Measurements from ENCODE around the gene NLGN4X. TPM values are rescaled to one million over a fixed set of nuclear protein-coding genes. Genes with fewer than 3 reads are reported as not detected.

Gene NLGN4X
- total RNA-seq, 4 donors from 2014 or later, result 1.7 to 8.2 (median 4.8) TPM

- no peak for DNase-seq (ENCODE audit: extremely low spot score)
- Histone ChIP-seq H3K27me3 (no peaks in the 10 kb centered on the region), H3K36me3 (no peaks in the 10 kb centered on the region), H3K4me3 (no peak overlapping the region), H3K4me1 (no peaks in the 10 kb centered on the region), H3K27ac (replicated peaks in 1 of 4) (no peak overlapping the region), H3K9me3 (no peaks in the 10 kb centered on the region)
- WGBS, result 81% methylated on average over 4 of the region's 4 CpGs
- intact Hi-C loops (cut with DNase I), result no loop called here
- TF ChIP-seq POLR2A (IDR thresholded peaks at IDR 0.05; ENCODE audit: low read depth), result no peak
- TF ChIP-seq POLR2AphosphoS5 (IDR thresholded peaks at IDR 0.05), result no peak
- no peak for TF ChIP-seq CTCF (IDR thresholded peaks at IDR 0.05)
- TF ChIP-seq EP300 (IDR thresholded peaks at IDR 0.05), result no peak
These were observed 209.6 kb downstream of the NLGN4X start for GRCh38 chrX:6019076-6019475.

GRCh38 chrX:6015423-6015822 is 213.2 kb downstream of the NLGN4X start:
- 79% methylated on average over 5 of the region's 5 CpGs for WGBS
- Histone ChIP-seq H3K27me3 (no peaks in the 10 kb centered on the region), H3K4me1 (no peaks in the 10 kb centered on the region), H3K36me3 (no peaks in the 10 kb centered on the region), H3K27ac (replicated peaks in 1 of 4) (no peak overlapping the region), H3K4me3 (no peak overlapping the region), H3K9me3 (no peaks in the 10 kb centered on the region)
- TF ChIP-seq CTCF (IDR thresholded peaks at IDR 0.05) (no peak), POLR2A (IDR thresholded peaks at IDR 0.05; ENCODE audit: low read depth) (no peak), EP300 (IDR thresholded peaks at IDR 0.05) (no peak), POLR2AphosphoS5 (IDR thresholded peaks at IDR 0.05) (no peak)
- intact Hi-C loops (cut with DNase I), result no loop called here
- DNase-seq (ENCODE audit: extremely low spot score), result no peak

- TF ChIP-seq EP300 (IDR thresholded peaks at IDR 0.05), result no peak
- TF ChIP-seq CTCF (IDR thresholded peaks at IDR 0.05), result no peak
- no peak for TF ChIP-seq POLR2AphosphoS5 (IDR thresholded peaks at IDR 0.05)
- TF ChIP-seq POLR2A (IDR thresholded peaks at IDR 0.05; ENCODE audit: low read depth), result no peak
- no peak for DNase-seq (ENCODE audit: extremely low spot score)
- Histone ChIP-seq H3K4me3 (no peak overlapping the region), H3K27ac (replicated peaks in 1 of 4) (no peak overlapping the region), H3K9me3 (no peaks in the 10 kb centered on the region), H3K36me3 (no peaks in the 10 kb centered on the region), H3K27me3 (no peaks in the 10 kb centered on the region), H3K4me1 (no peaks in the 10 kb centered on the region)
- intact Hi-C loops (cut with DNase I), result no loop called here
- WGBS, result 97% methylated on average over 2 of the region's 2 CpGs
These were observed 216.3 kb downstream of the NLGN4X start for GRCh38 chrX:6012357-6012756.

- Histone ChIP-seq H3K9me3 (no peaks in the 10 kb centered on the region), H3K4me1 (no peaks in the 10 kb centered on the region), H3K27me3 (no peaks in the 10 kb centered on the region), H3K27ac (replicated peaks in 1 of 4) (no peak overlapping the region), H3K4me3 (no peak overlapping the region), H3K36me3 (no peaks in the 10 kb centered on the region)
- DNase-seq (ENCODE audit: extremely low spot score), result no peak
- intact Hi-C loops (cut with DNase I), result no loop called here
- TF ChIP-seq POLR2AphosphoS5 (IDR thresholded peaks at IDR 0.05), result no peak
- TF ChIP-seq EP300 (IDR thresholded peaks at IDR 0.05), result no peak
- no peak for TF ChIP-seq CTCF (IDR thresholded peaks at IDR 0.05)
- no peak for TF ChIP-seq POLR2A (IDR thresholded peaks at IDR 0.05; ENCODE audit: low read depth)
These were observed 222.8 kb downstream of the NLGN4X start for GRCh38 chrX:6005856-6006255.

- H3K36me3 ChIP-seq, result no peaks in the 10 kb centered on the region
- H3K27me3 ChIP-seq, result no peaks in the 10 kb centered on the region
- WGBS, result 51% methylated on average over 4 of the region's 4 CpGs
- intact Hi-C loops (cut with DNase I), result no loop called here
- DNase-seq (ENCODE audit: extremely low spot score), result no peak
- TF ChIP-seq EP300 (IDR thresholded peaks at IDR 0.05) (no peak), CTCF (IDR thresholded peaks at IDR 0.05) (no peak), POLR2AphosphoS5 (IDR thresholded peaks at IDR 0.05) (no peak), POLR2A (IDR thresholded peaks at IDR 0.05; ENCODE audit: low read depth) (no peak)
- no peak overlapping the region for H3K4me3 ChIP-seq
- H3K4me1 ChIP-seq, result no peaks in the 10 kb centered on the region
- no peak overlapping the region for H3K27ac ChIP-seq (replicated peaks in 1 of 4)
- no peaks in the 10 kb centered on the region for H3K9me3 ChIP-seq
These were observed 224.1 kb downstream of the NLGN4X start for GRCh38 chrX:6004529-6004928.
